Esophagus muscularis mucosa (tissue), 3 donors: ENCODE data around the gene PHACTR4.

ENCODE experiments used
- CTCF ChIP-seq, 3 experiments: fragments of 200-600 bp in 2 of 3; fragments of 450-650 bp in 1 of 3; sonication (generic) in 2 of 3; IDR thresholded peaks; one replicate each; pipeline ENCODE4 v1.5.1; 2017 to 2019; ENCODE audit warnings: antibody characterized with exemption in 3 of 3, mild to moderate bottlenecking in 2 of 3, moderate library complexity in 1 of 3
- POLR2A ChIP-seq: fragments of 450-650 bp; IDR thresholded peaks from one replicate; pipeline ENCODE4 v1.6.1; 2017; ENCODE audit warnings: antibody characterized with exemption, moderate library complexity, mild to moderate bottlenecking, low read depth
- POLR2AphosphoS5 ChIP-seq, 2 donors: sonication (generic); formaldehyde crosslinking; IDR thresholded peaks; one replicate each; pipeline ENCODE4 v1.6.1; 2017; ENCODE audit warnings: antibody characterized with exemption in 2 of 2

GRCh38 chr1:28508435-28508754, 138.9 kb downstream of the PHACTR4 start:
- TF ChIP-seq POLR2AphosphoS5 (IDR thresholded peaks at IDR 0.05), result no peak
- no peak for TF ChIP-seq CTCF (IDR thresholded peaks at IDR 0.05)
- TF ChIP-seq POLR2A, result no peak
